H1 (cell line): Measurements from ENCODE around the gene TSPAN33. TPM values are rescaled to one million over a fixed set of nuclear protein-coding genes. Genes with fewer than 3 reads are reported as not detected.

Experiments
- CTCF ChIA-PET: fragments of 300-600 bp; sonication (Branson Sonifier 250); formaldehyde crosslinking; loops from one replicate; lab custom pipeline; 2021; ENCODE audit not compliant: partially characterized antibody; lab: Charles Lee
- POLR2A ChIA-PET: fragments of 300-600 bp; sonication (Branson Sonifier 250); formaldehyde crosslinking; loops from one replicate; lab custom pipeline; 2021; ENCODE audit warnings: inconsistent platforms; ENCODE audit not compliant: partially characterized antibody; lab: Charles Lee
- DNase-seq, 2 experiments: peaks; one replicate each; pipeline versions ENCODE4 v3.0.0 to v3.0.0-alpha.2; 2010 to 2022; ENCODE audit warnings: low spot score in 2 of 2, low read depth in 1 of 2, mixed read lengths in 1 of 2
- FAIRE-seq: peaks from 2 replicates; lab custom pipeline; 2011; peaks lifted over from hg19 to GRCh38; lab: Jason Lieb, UNC
- H2AFZ ChIP-seq: 2 replicates; pipeline ENCODE4 v1.8.1; 2012; ENCODE audit warnings: low read length, inconsistent platforms
- H2AK5ac ChIP-seq: 2 replicates; pipeline ENCODE4 v1.6.1; 2013; ENCODE audit warnings: low read depth, low read length
- H2BK120ac ChIP-seq: replicated peaks from 2 replicates; pipeline ENCODE3; 2013; ENCODE audit warnings: low read depth, low read length, inconsistent platforms
- H2BK12ac ChIP-seq: 2 replicates; pipeline ENCODE4 v1.6.1; 2013; ENCODE audit warnings: low read depth, low read length
- H2BK15ac ChIP-seq: 2 replicates; pipeline ENCODE4 v1.6.1; 2013; ENCODE audit warnings: low read length
- H2BK20ac ChIP-seq: 2 replicates; pipeline ENCODE4 v1.6.1; 2013; ENCODE audit warnings: low read length
- H2BK5ac ChIP-seq: 2 replicates; pipeline ENCODE4 v1.6.1; 2013; ENCODE audit warnings: low read depth, low read length
- H3K14ac ChIP-seq: 2 replicates; pipeline ENCODE4 v1.6.1; 2013; ENCODE audit warnings: inconsistent platforms; ENCODE audit not compliant: insufficient read length
- H3K18ac ChIP-seq: 2 replicates; pipeline ENCODE4 v1.6.1; 2013; ENCODE audit warnings: low read length; ENCODE audit errors: extremely low read depth
- H3K23ac ChIP-seq: 2 replicates; pipeline ENCODE4 v1.6.1; 2013; ENCODE audit warnings: inconsistent platforms; ENCODE audit not compliant: insufficient read length
- H3K23me2 ChIP-seq: 2 replicates; pipeline ENCODE4 v1.6.1; 2013; ENCODE audit warnings: low read depth, low read length
- H3K27ac ChIP-seq: 2 replicates; pipeline ENCODE4 v1.6.1; 2011; ENCODE audit warnings: low read depth, low read length, inconsistent platforms
- H3K27me3 ChIP-seq, 4 experiments: replicated peaks in 1 of 4; 1 replicate in 1 of 4; 2 replicates in 3 of 4; pipeline versions ENCODE4 v1.6.1 to v1.8.1; 2011 to 2013; ENCODE audit warnings: low read length in 3 of 4, mild to moderate bottlenecking in 3 of 4, inconsistent platforms in 2 of 4, mixed read lengths in 2 of 4, moderate library complexity in 1 of 4; ENCODE audit not compliant: control insufficient read depth in 3 of 4, insufficient read depth in 3 of 4; ENCODE audit errors: extremely low read depth in 1 of 4
- H3K36me3 ChIP-seq, 4 experiments: 2 replicates each; pipeline versions ENCODE4 v1.6.1 to v1.8.1; 2011 to 2013; ENCODE audit warnings: mild to moderate bottlenecking in 4 of 4, low read length in 3 of 4, moderate library complexity in 2 of 4, control low read depth in 1 of 4, inconsistent platforms in 1 of 4; ENCODE audit not compliant: insufficient read depth in 4 of 4, control insufficient read depth in 2 of 4
- H3K4ac ChIP-seq: replicated peaks from 2 replicates; pipeline ENCODE3; 2013; ENCODE audit warnings: low read length, low read depth, mixed read lengths, inconsistent platforms; ENCODE audit not compliant: insufficient read length
- H3K4me1 ChIP-seq, 4 experiments: replicated peaks in 1 of 4; 1 replicate in 1 of 4; 2 replicates in 3 of 4; pipeline versions ENCODE4 v1.6.1 to v1.8.1; 2011 to 2013; ENCODE audit warnings: low read length in 3 of 4, inconsistent platforms in 2 of 4, mixed read lengths in 1 of 4; ENCODE audit not compliant: insufficient read depth in 4 of 4, control insufficient read depth in 3 of 4
- H3K4me2 ChIP-seq, 2 experiments: 2 replicates each; pipeline versions ENCODE4 v1.6.1 to v1.8.1; 2011 to 2013; ENCODE audit warnings: low read depth in 2 of 2, low read length in 2 of 2, control low read depth in 1 of 2, inconsistent platforms in 1 of 2, mild to moderate bottlenecking in 1 of 2; ENCODE audit not compliant: insufficient read depth in 1 of 2
- H3K4me3 ChIP-seq, 4 experiments: fragments of 200-600, 300-600 bp in 1 of 4; sonication (generic), shearing (Covaris generic), sonication (Bioruptor Twin) in 1 of 4; 2 replicates each; pipeline versions ENCODE4 v1.5.1 to v1.8.1; 2011 to 2016; ENCODE audit warnings: low read length in 4 of 4, low read depth in 3 of 4, control low read depth in 2 of 4, inconsistent platforms in 2 of 4, mild to moderate bottlenecking in 2 of 4, mixed read lengths in 1 of 4, moderate library complexity in 1 of 4; ENCODE audit not compliant: insufficient read depth in 2 of 4; ENCODE audit errors: extremely low read depth in 1 of 4
- H3K56ac ChIP-seq: replicated peaks from 2 replicates; pipeline ENCODE3; 2013; ENCODE audit warnings: low read depth, mild to moderate bottlenecking, mixed read lengths, low read length, inconsistent platforms; ENCODE audit not compliant: insufficient read length
- H3K79me1 ChIP-seq: 2 replicates; pipeline ENCODE4 v1.6.1; 2013; ENCODE audit warnings: low read depth, low read length, control low read depth
- H3K79me2 ChIP-seq, 2 experiments: 2 replicates each; pipeline versions ENCODE4 v1.6.1 to v1.8.1; 2012 to 2013; ENCODE audit warnings: low read length in 2 of 2, mild to moderate bottlenecking in 2 of 2, inconsistent platforms in 1 of 2; ENCODE audit not compliant: insufficient read depth in 2 of 2, control insufficient read depth in 1 of 2
- H3K9ac ChIP-seq, 4 experiments: replicated peaks in 1 of 4; 1 replicate in 1 of 4; 2 replicates in 3 of 4; pipeline versions ENCODE4 v1.6.1 to v1.8.1; 2011 to 2013; ENCODE audit warnings: low read depth in 3 of 4, low read length in 3 of 4, control low read depth in 2 of 4, mild to moderate bottlenecking in 2 of 4, moderate library complexity in 2 of 4, inconsistent platforms in 1 of 4; ENCODE audit errors: extremely low read depth in 1 of 4
- H3K9me3 ChIP-seq, 2 experiments: 2 replicates each; pipeline versions ENCODE4 v1.6.1 to v1.8.1; 2012 to 2013; ENCODE audit warnings: mild to moderate bottlenecking in 2 of 2, moderate library complexity in 2 of 2, control low read depth in 1 of 2, inconsistent platforms in 1 of 2, low read depth in 1 of 2, low read length in 1 of 2, mixed read lengths in 1 of 2; ENCODE audit not compliant: insufficient read depth in 2 of 2
- H4K20me1 ChIP-seq, 2 experiments: replicated peaks in 1 of 2; 2 replicates each; pipeline versions ENCODE3 to v1.8.1; 2011 to 2013; ENCODE audit warnings: inconsistent platforms in 2 of 2, low read length in 2 of 2, mild to moderate bottlenecking in 1 of 2; ENCODE audit not compliant: insufficient read depth in 2 of 2, control insufficient read depth in 1 of 2
- H4K5ac ChIP-seq: 2 replicates; pipeline ENCODE4 v1.6.1; 2013; ENCODE audit warnings: low read length, low read depth, mixed read lengths, inconsistent platforms; ENCODE audit not compliant: insufficient read length
- H4K8ac ChIP-seq: 2 replicates; pipeline ENCODE4 v1.8.0; 2013; ENCODE audit warnings: mild to moderate bottlenecking, moderate library complexity, low read length, inconsistent platforms; ENCODE audit not compliant: insufficient read depth; ENCODE audit errors: extremely low read depth
- H4K91ac ChIP-seq: replicated peaks from 2 replicates; pipeline ENCODE3; 2013; ENCODE audit warnings: low read length, mixed read lengths, inconsistent platforms; ENCODE audit not compliant: insufficient read length
- GTF2F1 ChIP-seq: IDR thresholded peaks from 2 replicates; pipeline ENCODE4 v1.6.1; 2012; ENCODE audit warnings: low read depth, low read length, improper control_type of control experiment, borderline replicate concordance
- NRF1 ChIP-seq: IDR thresholded peaks from 2 replicates; pipeline ENCODE4 v1.6.1; 2011; ENCODE audit warnings: mild to moderate bottlenecking, low read depth, low read length, improper control_type of control experiment
- SUZ12 ChIP-seq: fragments of 200-600 bp; sonication (generic); IDR thresholded peaks from 2 replicates; pipeline ENCODE4 v1.6.1; 2012; ENCODE audit warnings: mild to moderate bottlenecking, inconsistent platforms, low read length, moderate library complexity, mixed read lengths
- WGBS, 2 experiments: shearing (Covaris generic) in 1 of 2; methylation state at CpG; one replicate each; pipeline versions ENCODE4 v1.1.6 to v1.1.7; 2013 to 2015; ENCODE audit warnings: low lambda C conversion rate in 2 of 2, mixed read lengths in 2 of 2, inconsistent platforms in 1 of 2, low coverage in 1 of 2, missing lambda C conversion rate in 1 of 2; ENCODE audit not compliant: insufficient replicate concordance in 2 of 2, insufficient coverage in 1 of 2, insufficient read length in 1 of 2; ENCODE audit errors: extremely low coverage in 1 of 2, missing lambda C conversion rate in 1 of 2; 5-methylcytosine and 5-hydroxymethylcytosine counted together
- polyA plus RNA-seq, 7 experiments: library from polyadenylated mRNA; depleted of rRNA in 3 of 7; stranded (reverse) in 5 of 7; unstranded in 2 of 7; fragments of >200 nt in 5 of 7; fragments of 200-250 nt in 2 of 7; gene quantifications; 1 replicate in 5 of 7; 2 replicates in 1 of 7; 4 replicates in 1 of 7; pipeline versions ENCODE4 v1.2.1 to v1.2.3, GENCODE V29; 2011 to 2013; ENCODE audit warnings: missing spikeins in 2 of 7, mixed read lengths in 2 of 7
- total RNA-seq: library from RNA; stranded (reverse); fragmentation: NEBNext Ultra II Directional; extraction: Animal tissue kit (Norgen Biotek cat#: 25700); gene quantifications from 2 replicates; pipeline ENCODE4 v1.2.1, GENCODE V29; 2021

Gene TSPAN33
- total and polyA plus RNA-seq, 2 of the 8 experiments (the other 6 are each of a cell fraction or from before 2014, with no cell fraction given): 42.8 to 47.1 TPM

DNA sequence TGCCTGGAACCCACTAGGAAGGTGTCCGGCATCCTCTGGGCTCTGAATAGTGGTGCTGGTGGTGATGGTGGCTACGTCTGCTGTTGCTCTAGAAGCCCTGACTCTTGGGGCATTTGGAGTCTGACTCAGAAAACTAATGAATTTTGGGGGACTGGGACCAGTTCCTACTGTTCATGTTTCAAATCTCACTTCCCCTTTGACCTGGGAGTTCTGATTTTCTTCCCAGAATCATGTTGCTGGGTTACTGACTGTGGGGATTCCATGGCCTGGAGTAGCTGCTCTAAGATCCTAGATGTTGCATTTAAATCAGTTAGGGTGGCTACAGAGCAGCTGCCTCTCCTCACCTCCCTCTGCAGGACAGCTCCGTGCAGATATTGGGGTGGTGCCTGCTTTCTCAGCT lies 3.2 kb downstream of the TSPAN33 start:
- CTCF ChIA-PET: interaction anchor here (1.1 to 4.5 kb wide), 11 partner anchors 12 to 244 kb away, joined by 3 to 21 read pairs (median 5); no protein-coding TSS in a partner anchor
- no peak overlapping the region for H2BK12ac ChIP-seq
- H3K56ac ChIP-seq: no peak overlapping the region
- H3K36me3 ChIP-seq: no peaks in the 10 kb centered on the region
- H3K27ac ChIP-seq: no peak overlapping the region
- no peak overlapping the region for H2BK5ac ChIP-seq
- peaks cover 0 to 10% (median 3%) of the 10 kb centered on the region in 4 experiments; a peak in 4 of 7 replicates for H3K27me3 ChIP-seq
- H2BK120ac ChIP-seq: no peak overlapping the region
- H2BK15ac ChIP-seq: no peak overlapping the region
- no peak for DNase-seq
- no peak overlapping the region for H2BK20ac ChIP-seq
- no peak for TF ChIP-seq NRF1
- no peak for TF ChIP-seq GTF2F1
- TF ChIP-seq SUZ12: 0 out of 2 replicates have a peak, but pooled peaks have one; percentile 23
- TF ChIP-seq, all 59 proteins: peak for 1
- no peak for FAIRE-seq
- Histone ChIP-seq H4K5ac (no peak overlapping the region), H3K4me3 (no peak overlapping the region), H3K4me2 (no peak overlapping the region), H4K8ac (no peak overlapping the region), H4K20me1 (peaks cover 0 to 2% of the 10 kb centered on the region in 2 experiments), H3K9me3 (no peaks in the 10 kb centered on the region), H3K18ac (no peak overlapping the region), H3K4me1 (peaks cover 6 to 14% (median 11%) of the 10 kb centered on the region in 4 experiments), H3K79me1 (peaks cover 3% of the 10 kb centered on the region; the same call in 1 of the 2 replicates), H3K14ac (no peak overlapping the region), H3K23ac (no peak overlapping the region), H3K9ac (no peak overlapping the region), H2AFZ (no peak overlapping the region), H3K79me2 (no peaks in the 10 kb centered on the region), H2AK5ac (no peak overlapping the region), H4K91ac (no peak overlapping the region), H3K23me2 (peaks cover 6% of the 10 kb centered on the region), H3K4ac (no peak overlapping the region)
- 86% methylated on average over 3 of the region's 3 CpGs; no CpG with 5 or more reads in 1 of the 2 experiments for WGBS, 2 experiments
- POLR2A ChIA-PET: interaction anchor here (1.4 to 2.9 kb wide), 2 partner anchors 9 to 22 kb away, joined by 3 to 10 read pairs; no protein-coding TSS in a partner anchor
